ENCODE results near the gene KCNAB3.

KCNAB3 gene

DNA sequence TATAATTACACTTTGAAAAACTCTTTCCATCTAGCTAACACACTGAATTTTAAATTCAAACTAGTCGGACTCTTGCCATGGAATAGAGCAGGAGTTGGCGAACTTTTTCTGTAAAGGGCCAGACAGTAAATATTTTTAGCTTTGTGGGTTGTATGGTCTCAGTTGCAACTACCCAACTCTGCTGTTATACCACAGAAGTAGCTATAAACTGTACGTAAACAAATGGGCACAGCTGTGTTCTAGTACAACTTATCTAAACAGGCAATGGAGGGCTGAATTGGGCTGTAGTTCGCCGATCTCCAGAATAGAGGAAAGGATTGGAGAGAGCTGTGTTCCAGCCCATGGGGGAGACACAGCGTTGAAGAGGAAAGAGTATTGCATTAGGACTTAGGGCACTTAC, 11.1 kb upstream of the KCNAB3 start:
- no peak for DNase-seq (ENCODE audit: low read depth in 2 of 2)

- no peak for DNase-seq (ENCODE audit: low read depth in 2 of 2)
Measured at GRCh38 chr17:7940034-7940433, 10.4 kb upstream of the KCNAB3 start.

DNA sequence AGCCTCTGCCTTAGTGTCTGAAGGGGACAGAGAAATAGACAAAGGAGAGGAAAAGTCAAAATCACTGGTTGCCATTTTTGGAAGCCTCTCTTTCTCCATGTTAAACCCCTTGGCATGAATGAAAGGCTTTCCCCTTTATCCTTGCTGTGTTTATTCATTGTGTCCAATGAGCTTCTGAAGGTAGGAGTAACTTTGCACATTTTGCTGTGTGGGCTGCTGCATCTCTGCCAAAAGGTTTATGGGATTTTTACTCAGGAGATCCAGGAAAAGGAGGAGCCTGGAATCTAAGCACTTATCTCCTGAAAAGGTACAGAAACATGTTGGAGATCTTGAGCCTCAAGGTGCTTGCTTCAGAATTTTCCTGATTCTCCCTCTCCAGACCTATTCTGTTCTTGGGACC, 6.2 kb upstream of the KCNAB3 start:
- no peak for DNase-seq (ENCODE audit: low read depth in 2 of 2)

DNA sequence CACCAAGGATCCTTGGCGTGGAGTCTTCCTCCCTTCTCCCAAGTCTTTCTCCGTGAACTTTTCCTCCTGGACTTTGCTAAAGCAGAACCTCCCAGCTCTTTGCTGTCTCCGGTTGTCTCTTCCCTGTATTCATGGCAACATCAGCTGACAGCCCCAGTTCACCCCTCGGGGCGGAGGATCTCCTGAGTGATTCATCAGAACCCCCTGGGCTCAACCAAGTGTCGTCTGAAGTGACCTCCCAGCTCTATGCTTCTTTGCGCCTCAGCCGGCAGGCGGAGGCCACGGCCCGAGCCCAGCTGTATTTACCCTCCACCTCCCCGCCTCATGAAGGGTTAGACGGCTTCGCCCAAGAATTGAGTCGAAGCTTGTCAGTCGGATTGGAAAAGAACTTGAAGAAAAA, 3.3 kb upstream of the KCNAB3 start:
- DNase-seq (ENCODE audit: low read depth in 2 of 2) = peak in 1 of 2 donors; percentile 19

- no peak for DNase-seq (ENCODE audit: low read depth in 2 of 2)
Measured at GRCh38 chr17:7932483-7932891, 2.8 kb upstream of the KCNAB3 start.

GRCh38 chr17:7931709-7932482, 2.2 kb upstream of the KCNAB3 start, which contains the start of the genes CNTROB and TRAPPC1:
Gene CNTROB, plus strand, starts transcription at chr17:7932206. Its CDS starts 874 bp downstream, at chr17:7933080.
Gene TRAPPC1, minus strand, starts transcription at chr17:7931946. Its CDS starts 117 bp downstream, at chr17:7931829.
- peak; percentile 96 to 99 for DNase-seq (ENCODE audit: low read depth in 2 of 2)

- DNase-seq (ENCODE audit: low read depth in 2 of 2) = no peak
Measured at GRCh38 chr17:7930841-7931631, 1.4 kb upstream of the KCNAB3 start.

DNA sequence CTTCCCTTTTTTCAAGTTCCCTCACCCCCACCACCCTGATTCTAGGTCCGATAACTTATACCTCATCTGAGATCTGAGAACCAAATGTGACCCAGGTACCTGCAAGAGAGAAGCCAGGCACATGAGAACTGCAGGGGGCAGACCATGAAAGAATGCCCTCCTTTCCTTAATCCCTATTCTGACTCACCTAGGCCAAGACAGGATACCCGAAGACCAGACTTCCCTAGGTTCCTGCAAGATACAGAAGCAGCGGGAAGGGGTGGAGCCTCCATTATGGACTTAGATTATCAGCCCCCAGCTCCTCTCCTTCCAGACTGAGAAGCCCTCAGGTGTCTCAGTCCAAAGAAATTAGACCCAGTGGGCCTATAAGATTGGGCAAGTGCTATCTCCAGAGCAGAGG, 2.1 kb downstream of the KCNAB3 start:
- no peak for DNase-seq (ENCODE audit: low read depth in 2 of 2)

DNA sequence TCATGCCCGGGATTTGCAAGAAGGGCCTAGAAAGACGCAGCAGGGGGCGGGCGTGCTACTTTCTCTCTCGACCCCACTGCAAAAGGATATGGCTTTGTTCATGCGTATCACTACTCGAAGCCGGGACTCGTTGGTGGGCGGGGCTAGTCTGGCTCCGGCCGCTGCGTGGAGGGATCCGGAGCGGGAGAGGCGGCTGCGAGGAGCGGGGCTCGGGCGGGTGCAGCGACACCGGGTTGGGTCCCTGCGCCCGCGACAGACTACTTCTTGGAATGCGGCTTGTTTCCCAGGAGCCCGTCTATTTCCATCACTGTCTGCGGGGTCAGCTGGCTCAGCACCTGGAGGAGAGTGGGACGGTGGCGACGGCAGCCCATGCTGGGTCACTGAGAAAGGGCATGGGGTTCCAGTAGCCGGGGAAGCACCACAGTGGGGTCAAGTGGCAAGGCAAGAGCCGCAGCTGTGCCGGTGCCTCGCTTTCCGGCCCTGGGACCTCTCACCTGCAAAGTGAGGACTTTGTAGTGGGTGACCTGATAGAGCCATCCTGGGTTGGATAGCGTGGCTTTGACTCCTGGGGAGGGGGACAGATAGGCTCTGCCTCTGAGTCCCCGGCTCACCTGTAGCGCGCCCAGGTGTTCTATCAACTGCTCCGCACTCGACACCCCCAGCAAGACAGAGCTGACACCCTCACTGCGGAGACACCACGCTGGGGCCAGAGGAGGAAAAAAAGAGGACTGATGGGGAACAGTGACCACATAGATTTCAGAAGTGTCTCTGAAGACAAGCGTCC, 6.6 kb downstream of the KCNAB3 start:
- DNase-seq (ENCODE audit: low read depth in 2 of 2) = peak; percentile 58 to 75

DNA sequence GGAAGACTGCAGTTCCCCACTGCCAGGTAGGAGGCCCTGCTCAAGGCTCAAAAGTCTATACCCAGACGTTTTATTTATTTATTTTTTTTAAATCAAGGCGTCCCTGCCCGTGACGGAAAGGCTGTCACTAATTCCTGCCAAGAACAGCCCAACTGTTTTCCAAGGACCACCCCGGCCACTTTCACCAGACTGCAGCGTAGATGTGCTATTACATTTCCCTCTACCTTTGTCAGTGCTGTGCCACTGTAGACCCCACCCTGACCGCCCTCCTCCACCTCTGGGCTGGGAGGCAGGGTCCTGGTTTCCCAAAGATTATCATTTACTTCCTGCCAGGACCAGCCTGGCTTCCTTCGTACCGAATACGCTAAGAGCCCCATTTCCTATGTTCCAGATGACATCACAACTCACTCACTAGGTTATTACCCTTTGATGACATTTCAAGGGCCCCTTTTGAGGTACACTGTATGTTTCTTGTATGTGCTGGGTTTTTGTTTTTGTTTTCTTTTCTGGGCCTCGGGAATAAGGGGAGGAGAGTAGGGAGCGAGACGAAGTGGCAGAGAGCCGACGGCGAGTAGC, 7.3 kb downstream of the KCNAB3 start:
- DNase-seq (ENCODE audit: low read depth in 2 of 2) = no peak

DNA sequence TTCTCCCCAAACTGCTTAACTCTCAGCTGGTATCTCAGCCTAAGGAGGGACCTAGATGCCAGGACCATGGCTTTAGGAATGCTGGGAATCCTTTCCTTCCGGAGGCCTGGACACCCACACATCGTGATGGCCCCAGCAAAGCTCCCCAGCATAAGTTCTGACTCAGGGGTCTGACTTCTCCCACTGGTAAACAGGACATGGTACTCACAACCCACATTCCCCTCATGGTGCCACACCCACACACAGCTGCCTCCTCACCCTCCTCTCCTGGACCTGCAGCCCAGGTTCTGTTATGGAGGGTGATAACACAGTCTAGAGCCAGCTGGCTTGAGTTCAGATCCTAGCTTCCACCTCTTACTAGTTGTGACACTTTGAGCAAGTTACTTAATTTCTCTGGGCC, 12.8 kb downstream of the KCNAB3 start:
- no peak for DNase-seq (ENCODE audit: low read depth in 2 of 2)

DNA sequence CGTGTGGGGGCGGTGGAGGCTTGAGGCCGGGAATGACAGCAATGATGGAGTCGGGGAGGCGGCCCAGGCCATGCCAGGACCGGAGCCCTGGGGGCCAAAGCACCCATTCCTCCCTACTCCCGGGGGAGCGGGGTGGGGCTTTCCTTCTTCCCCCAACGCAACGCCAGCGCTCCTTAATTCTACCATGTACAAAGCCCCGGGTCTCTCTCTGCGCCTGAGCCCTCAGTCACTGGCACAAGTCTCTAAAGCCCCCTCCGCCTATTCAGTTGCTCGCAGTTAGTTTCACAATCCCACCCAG, 13.3 kb downstream of the KCNAB3 start:
- no peak for DNase-seq (ENCODE audit: low read depth in 2 of 2)

DNA sequence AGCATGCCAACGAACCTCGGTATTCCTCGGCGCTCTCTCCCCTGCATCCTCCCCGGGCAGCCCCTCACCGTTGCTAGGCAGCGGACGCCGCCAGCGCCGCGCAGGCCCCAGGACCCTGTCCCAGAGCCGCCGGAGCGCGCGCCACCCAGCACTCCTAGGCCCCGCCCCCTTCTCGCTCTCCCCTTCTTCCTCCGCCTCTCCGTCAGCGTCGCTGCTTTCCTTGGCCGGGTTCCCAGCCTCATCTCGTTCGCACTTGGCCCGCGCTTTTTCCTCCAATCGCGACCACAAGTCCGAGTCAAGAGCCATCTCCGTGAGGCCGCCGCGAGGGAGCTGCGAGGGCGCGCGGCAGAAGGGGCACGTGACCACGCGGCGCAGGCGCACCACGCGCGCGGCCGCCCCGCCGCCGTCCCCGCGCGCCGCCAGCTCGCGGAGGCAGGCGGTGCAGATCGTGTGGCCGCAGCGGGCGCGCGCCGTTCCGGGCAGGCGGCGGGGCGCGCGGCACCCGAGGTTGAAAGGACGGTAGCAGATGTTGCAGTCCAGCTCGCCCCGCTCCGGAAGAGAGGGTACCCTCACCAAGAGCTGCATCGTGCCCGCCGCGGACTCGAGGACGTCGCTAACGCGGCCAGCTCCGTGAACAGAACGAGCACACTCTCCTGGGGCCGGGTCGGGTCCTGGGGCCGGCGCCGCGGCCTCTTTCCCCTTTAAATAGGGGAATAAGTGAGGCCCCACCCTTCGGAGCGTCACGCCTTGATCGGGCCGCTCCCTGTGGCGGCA, 13.9 kb downstream of the KCNAB3 start, which contains the start of gene RNF227:
Gene RNF227, minus strand, starts transcription at position 679 of the 774 bp plus-strand sequence. Its CDS starts 94 bp downstream, at position 585.
- DNase-seq (ENCODE audit: low read depth in 2 of 2) = peak; percentile 80 to 86

- no peak for DNase-seq (ENCODE audit: low read depth in 2 of 2)
Measured at GRCh38 chr17:7915179-7915610, 14.5 kb downstream of the KCNAB3 start.

DNA sequence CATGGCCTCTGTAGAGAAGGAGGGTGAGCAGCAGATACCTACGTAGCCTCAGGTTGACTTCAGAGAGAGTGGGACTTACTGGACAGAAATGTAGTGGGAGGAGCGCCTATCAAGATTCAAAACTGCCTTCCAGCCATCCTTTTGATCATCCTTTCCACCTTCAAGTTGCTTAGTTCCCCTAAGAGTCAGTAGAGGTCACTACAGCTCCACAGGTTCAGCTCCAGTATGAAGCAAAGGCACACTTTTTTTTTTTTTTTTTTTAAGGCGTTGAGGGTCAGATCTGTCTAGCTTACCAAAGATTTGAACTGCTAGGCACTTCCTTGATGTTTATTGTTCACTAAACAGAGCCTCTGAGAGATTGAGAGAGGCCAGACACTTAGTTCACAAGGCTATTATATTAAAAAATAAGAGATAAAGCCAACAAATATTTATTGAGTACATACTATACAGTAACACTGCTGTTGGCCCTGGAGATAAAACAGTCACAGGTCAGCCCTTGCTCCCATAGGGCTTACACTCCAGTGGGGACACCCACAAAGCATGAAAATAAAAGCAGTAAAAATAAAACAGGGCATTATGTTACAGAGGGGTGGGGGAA, 16.6 kb downstream of the KCNAB3 start:
- DNase-seq (ENCODE audit: low read depth in 2 of 2) = no peak

GRCh38 chr17:7911116-7911515, 18.5 kb downstream of the KCNAB3 start:
- DNase-seq (ENCODE audit: low read depth in 2 of 2) = no peak

DNA sequence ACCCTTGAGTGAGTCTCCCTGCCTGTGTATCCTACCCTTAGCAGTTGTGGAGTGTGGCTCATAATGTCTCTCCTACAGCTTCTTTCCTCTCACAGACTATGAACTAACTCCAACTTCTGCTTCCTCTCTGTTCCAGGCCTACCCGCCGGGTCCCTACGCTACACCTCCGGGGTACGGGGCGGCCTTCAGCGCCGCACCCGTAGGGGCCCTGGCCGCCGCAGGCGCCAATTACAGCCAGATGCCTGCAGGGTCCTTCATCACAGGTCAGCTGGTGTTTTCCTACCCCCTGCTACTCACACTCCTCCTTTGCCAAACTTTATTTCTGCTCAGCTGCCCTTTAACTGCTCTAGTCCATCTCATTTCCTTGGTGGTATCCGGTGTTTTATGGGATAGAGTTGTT, 18.9 kb downstream of the KCNAB3 start:
- DNase-seq (ENCODE audit: low read depth in 2 of 2) = no peak

- no peak for DNase-seq (ENCODE audit: low read depth in 2 of 2)
Measured at GRCh38 chr17:7910281-7910680, 19.4 kb downstream of the KCNAB3 start.

- no peak for DNase-seq (ENCODE audit: low read depth in 2 of 2)
Measured at GRCh38 chr17:7909089-7909488, 20.6 kb downstream of the KCNAB3 start.
